Measurements from ENCODE around the gene CNPY1.

The CNPY1 gene

GRCh38 chr7:155589001-155589980, 42.9 kb upstream of the CNPY1 start:
- H3K4me3 ChIP-seq (ENCODE audit: low read depth, low read length), result no peak overlapping the region
- DNase-seq (ENCODE audit: low read depth), result no peak
- in situ Hi-C loops (cut with HindIII; ENCODE audit: low sequenced_read_pairs), result no loop called here
- TF ChIP-seq, protein P1, sequence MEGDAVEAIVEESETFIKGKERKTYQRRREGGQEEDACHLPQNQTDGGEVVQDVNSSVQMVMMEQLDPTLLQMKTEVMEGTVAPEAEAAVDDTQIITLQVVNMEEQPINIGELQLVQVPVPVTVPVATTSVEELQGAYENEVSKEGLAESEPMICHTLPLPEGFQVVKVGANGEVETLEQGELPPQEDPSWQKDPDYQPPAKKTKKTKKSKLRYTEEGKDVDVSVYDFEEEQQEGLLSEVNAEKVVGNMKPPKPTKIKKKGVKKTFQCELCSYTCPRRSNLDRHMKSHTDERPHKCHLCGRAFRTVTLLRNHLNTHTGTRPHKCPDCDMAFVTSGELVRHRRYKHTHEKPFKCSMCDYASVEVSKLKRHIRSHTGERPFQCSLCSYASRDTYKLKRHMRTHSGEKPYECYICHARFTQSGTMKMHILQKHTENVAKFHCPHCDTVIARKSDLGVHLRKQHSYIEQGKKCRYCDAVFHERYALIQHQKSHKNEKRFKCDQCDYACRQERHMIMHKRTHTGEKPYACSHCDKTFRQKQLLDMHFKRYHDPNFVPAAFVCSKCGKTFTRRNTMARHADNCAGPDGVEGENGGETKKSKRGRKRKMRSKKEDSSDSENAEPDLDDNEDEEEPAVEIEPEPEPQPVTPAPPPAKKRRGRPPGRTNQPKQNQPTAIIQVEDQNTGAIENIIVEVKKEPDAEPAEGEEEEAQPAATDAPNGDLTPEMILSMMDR (IDR thresholded peaks at IDR 0.05; ENCODE audit: low read depth, low read length, missing control alignments), result no peak

- no peak overlapping the region for H3K4me3 ChIP-seq (ENCODE audit: low read depth, low read length)
- no peak for DNase-seq (ENCODE audit: low read depth)
- TF ChIP-seq, protein P1 (IDR thresholded peaks at IDR 0.05; ENCODE audit: low read depth, low read length, missing control alignments), result no peak
- in situ Hi-C loops (cut with HindIII; ENCODE audit: low sequenced_read_pairs), result no loop called here
These were observed 42.2 kb upstream of the CNPY1 start for GRCh38 chr7:155588468-155588998.

DNA sequence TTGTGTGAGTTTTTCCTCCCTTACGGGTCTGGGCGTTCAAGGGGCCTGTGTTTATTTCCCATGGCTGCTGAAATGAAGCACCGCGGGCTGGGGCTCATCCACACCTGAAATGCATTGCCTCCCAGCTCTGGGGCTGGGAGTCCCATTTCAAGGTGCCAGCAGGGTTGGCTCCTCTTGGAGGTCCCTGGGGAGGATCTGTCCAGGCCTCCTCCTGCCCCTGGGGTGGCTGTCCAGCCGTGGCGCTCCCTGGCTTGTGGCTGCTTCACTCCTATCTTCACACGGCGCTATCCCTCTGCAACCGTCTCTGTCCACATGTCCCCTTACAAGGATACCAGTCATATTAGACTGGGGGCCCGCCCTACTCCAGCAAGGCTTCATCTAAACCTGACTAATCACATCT, 41.1 kb upstream of the CNPY1 start:
- in situ Hi-C loops (cut with HindIII; ENCODE audit: low sequenced_read_pairs), result no loop called here
- no peak overlapping the region for H3K4me3 ChIP-seq (ENCODE audit: low read depth, low read length)
- TF ChIP-seq, protein P1 (IDR thresholded peaks at IDR 0.05; ENCODE audit: low read depth, low read length, missing control alignments), result no peak
- DNase-seq (ENCODE audit: low read depth), result no peak

GRCh38 chr7:155586843-155587440, 40.6 kb upstream of the CNPY1 start:
- DNase-seq (ENCODE audit: low read depth), result no peak
- H3K4me3 ChIP-seq (ENCODE audit: low read depth, low read length), result no peak overlapping the region
- in situ Hi-C loops (cut with HindIII; ENCODE audit: low sequenced_read_pairs), result no loop called here
- TF ChIP-seq, protein P1 (IDR thresholded peaks at IDR 0.05; ENCODE audit: low read depth, low read length, missing control alignments), result no peak

DNA sequence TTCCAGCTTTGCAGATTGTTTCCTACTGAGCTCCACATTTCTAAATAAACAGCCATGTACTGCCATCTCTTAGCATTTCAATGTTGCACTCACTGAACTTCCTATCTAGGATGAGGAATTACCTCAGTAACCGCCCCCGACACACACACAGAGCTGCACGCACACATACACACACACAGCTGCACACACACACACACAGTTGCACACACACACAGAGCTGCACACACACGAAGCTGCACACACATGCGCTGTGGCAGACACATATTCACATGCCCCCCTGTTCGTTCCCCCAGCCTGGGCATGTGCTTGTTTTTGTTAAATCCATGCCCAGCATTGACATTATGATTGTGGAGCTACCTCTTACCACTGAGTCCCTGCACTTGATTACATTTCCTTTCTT, 39.6 kb upstream of the CNPY1 start:
- H3K4me3 ChIP-seq (ENCODE audit: low read depth, low read length), result no peak overlapping the region
- DNase-seq (ENCODE audit: low read depth), result no peak
- in situ Hi-C loops (cut with HindIII; ENCODE audit: low sequenced_read_pairs), result no loop called here
- TF ChIP-seq, protein P1 (IDR thresholded peaks at IDR 0.05; ENCODE audit: low read depth, low read length, missing control alignments), result no peak

DNA sequence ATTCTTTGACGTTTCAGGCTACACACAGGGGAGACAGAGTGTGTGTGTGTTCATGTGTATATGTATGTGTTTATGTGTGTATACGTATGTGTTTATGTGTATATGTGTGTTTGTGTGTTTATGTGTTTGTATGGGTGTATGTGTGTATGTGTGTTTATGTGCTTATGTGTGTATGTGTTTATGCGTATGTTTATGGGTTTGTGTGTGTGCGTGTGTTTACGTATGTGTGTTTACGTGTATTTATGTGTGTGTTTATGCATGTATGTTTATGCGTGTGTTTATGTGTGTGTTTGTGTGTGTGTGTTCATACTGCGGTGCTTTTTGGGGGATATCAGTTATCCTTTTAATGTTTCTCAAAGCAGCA, 39.2 kb upstream of the CNPY1 start:
- no peak overlapping the region for H3K4me3 ChIP-seq (ENCODE audit: low read depth, low read length)
- DNase-seq (ENCODE audit: low read depth), result no peak
- TF ChIP-seq, protein P1 (IDR thresholded peaks at IDR 0.05; ENCODE audit: low read depth, low read length, missing control alignments), result no peak
- in situ Hi-C loops (cut with HindIII; ENCODE audit: low sequenced_read_pairs), result no loop called here
